Measurements from ENCODE around the gene GALNTL6. TPM values are rescaled to one million over a fixed set of nuclear protein-coding genes. Genes with fewer than 3 reads are reported as not detected.
"Not testable (repeated sequence)": the region's sequence is repeated elsewhere in the genome, so short reads cannot be mapped to it uniquely, and the experiment has no call there.

The GALNTL6 gene
- polyA plus RNA-seq, 4 donors, result 0.86 to 2.8 (median 1.1) TPM

- DNase-seq (ENCODE audit: low read depth in 4 of 4, low spot score in 3 of 4), result no peak
These were observed 1023.5 kb downstream of the GALNTL6 start for GRCh38 chr4:172836661-172837060.

- no peak for DNase-seq (ENCODE audit: low read depth in 4 of 4, low spot score in 3 of 4)
These were observed 1024.9 kb downstream of the GALNTL6 start for GRCh38 chr4:172838111-172838510.

DNA sequence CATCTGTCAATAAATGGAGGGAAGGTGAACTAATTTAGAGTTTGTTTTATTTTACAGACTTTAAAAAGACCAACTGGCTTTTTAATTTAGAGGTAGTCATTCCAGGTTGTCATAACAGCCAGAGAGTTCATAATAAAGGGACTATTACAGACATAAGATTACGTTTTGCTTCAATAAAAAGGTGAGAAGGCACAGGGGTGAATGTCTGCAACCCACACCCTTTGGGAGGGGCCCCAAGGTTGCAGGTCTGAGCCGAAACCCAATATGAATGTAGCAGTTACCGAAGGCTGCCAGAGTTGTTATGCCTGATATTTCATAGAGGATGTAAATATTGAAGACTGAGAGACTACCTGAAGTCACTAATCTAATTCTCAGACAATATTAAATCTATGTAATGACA is 1025.7 kb downstream of the GALNTL6 start:
- no peak for DNase-seq (ENCODE audit: low read depth in 4 of 4, low spot score in 3 of 4)

- no peak for DNase-seq (ENCODE audit: low read depth in 4 of 4, low spot score in 3 of 4)
These were observed 1029.6 kb downstream of the GALNTL6 start for GRCh38 chr4:172842779-172843178.

DNA sequence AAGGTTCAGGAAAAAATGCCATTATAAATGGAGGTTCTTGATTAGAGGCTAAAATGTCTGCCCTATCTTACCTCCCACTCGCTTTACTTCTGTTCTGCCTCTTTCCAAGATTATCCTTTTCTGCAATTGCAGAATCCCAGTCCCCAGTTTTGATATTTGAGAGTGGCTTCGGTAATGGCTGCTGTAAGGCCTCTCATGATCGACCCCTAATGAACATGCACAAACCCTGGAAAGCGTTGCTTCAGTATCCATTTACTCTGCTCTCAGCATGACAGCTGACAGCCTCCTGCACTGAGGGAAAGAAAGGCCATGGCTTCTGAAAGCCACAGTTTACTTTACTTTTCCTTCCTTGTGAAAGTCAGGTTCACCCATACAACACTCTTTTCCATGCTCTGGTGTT is 1030.0 kb downstream of the GALNTL6 start:
- DNase-seq (ENCODE audit: low read depth in 4 of 4, low spot score in 3 of 4), result no peak

GRCh38 chr4:172844556-172844955 is 1031.4 kb downstream of the GALNTL6 start:
- DNase-seq (ENCODE audit: low read depth in 4 of 4, low spot score in 3 of 4), result no peak

- DNase-seq (ENCODE audit: low read depth in 4 of 4, low spot score in 3 of 4), result no peak
These were observed 1032.1 kb downstream of the GALNTL6 start for GRCh38 chr4:172845281-172845680.

- DNase-seq (ENCODE audit: low read depth in 4 of 4, low spot score in 3 of 4), result no peak
These were observed 1037.6 kb downstream of the GALNTL6 start for GRCh38 chr4:172850838-172851237.

DNA sequence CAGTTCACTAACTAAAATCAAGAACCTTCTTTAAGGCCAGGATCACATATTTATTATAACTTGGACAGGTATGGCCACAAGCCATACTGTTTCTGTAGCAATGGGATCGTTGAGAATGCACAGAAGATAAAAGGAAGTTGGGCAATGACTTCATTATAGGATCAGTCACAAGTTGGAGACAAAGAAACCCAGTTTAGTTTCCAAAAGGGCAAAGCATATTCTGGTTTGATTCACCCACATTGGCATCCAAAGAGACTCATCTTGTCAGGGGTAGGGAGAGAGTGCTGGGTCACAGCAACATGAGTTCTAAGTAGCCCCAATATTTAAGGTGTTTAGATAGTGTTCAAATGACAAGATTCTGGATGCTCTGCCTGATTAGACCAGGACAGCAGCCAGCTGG is 1038.3 kb downstream of the GALNTL6 start:
- DNase-seq (ENCODE audit: low read depth in 4 of 4, low spot score in 3 of 4), result no peak

GRCh38 chr4:172857026-172857425 is 1043.8 kb downstream of the GALNTL6 start:
- DNase-seq (ENCODE audit: low read depth in 4 of 4, low spot score in 3 of 4), result no peak

GRCh38 chr4:172858731-172859230 is 1045.6 kb downstream of the GALNTL6 start:
- no peak for DNase-seq (ENCODE audit: low read depth in 4 of 4, low spot score in 3 of 4)

DNA sequence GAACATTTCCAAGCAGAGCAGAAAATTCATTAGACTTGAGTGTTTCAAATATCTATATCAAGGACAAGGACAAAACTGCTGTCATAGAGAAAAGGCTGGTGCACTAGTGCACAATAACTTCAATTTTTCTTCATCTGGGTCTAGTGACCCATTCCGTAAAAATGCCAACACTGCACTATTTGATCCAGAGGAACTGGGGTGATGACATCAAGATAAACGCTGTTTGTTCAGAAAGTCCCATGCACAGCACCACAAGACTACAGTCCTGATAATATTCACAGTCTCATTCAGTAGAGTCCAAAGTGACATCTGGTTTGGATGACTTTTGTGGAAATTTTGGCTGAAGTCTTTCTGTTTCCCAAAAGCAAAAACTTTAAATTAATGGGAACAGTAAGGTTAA is 1051.9 kb downstream of the GALNTL6 start:
- DNase-seq (ENCODE audit: low read depth in 4 of 4, low spot score in 3 of 4), result no peak

DNA sequence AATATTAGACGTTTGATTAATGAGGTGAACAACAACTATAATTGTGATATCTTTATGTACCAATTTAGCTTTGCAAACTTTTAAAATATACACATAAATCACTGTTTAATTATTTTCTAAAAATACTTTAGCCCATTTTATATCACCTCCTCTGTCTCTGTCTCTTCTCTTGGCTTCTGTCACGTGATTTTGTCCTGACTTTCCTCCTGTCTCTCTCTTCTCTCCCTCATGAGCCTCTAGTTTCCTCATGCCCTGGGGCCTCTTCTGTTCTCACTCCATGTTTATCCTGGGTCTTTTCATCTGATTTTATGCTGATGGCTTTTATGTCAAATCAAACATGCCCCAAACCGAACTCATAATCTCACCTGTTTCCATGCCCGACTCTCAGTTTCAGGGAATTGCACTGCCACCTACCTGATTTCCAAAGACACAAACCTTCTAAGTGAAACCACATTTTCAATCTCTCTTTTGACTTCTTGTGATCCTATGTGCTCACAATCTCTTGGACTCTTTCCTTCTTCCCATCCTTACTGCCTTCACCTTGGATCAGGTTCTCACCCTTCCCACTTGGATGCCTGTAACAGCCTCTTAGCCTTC is 1052.4 kb downstream of the GALNTL6 start:
- DNase-seq (ENCODE audit: low read depth in 4 of 4, low spot score in 3 of 4), result no peak

DNA sequence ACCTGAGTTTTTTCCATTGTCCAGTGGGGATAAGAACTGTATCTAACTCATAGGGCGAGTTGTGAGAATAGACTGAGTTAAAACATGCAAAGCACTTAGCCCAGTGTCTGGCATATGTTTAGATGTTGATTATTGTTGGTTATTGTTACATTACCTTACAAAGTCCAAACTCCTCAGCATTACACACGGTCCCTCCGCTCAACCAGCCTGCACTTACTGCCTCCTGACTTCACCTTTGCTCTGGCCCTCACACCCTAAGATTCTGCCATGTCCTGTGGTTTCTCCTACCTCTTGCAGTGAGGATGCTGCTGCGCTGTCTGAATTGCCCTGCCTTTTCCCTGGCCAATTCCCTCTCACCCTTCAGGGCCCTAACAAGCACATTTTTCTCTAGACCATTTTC is 1053.2 kb downstream of the GALNTL6 start:
- DNase-seq (ENCODE audit: low read depth in 4 of 4, low spot score in 3 of 4), result no peak

DNA sequence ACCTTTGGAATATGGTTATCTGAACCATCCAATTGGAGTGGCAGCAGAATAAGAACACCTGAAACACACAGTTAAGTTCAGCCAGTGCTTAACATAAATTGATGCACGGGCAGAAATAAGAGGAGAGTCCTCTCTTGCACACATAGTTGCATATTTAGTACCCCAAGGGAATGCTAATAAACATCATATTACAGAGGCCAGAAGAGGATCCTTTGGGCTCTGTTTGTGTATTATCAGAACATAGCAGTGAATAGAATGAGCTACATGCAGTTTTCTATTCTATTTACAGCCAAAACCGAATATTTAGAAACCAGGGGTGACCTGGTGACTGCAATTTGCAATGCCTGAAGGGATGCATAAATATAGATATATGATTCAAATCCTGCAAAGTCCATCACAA is 1054.6 kb downstream of the GALNTL6 start:
- DNase-seq (ENCODE audit: low read depth in 4 of 4, low spot score in 3 of 4), result no peak

DNA sequence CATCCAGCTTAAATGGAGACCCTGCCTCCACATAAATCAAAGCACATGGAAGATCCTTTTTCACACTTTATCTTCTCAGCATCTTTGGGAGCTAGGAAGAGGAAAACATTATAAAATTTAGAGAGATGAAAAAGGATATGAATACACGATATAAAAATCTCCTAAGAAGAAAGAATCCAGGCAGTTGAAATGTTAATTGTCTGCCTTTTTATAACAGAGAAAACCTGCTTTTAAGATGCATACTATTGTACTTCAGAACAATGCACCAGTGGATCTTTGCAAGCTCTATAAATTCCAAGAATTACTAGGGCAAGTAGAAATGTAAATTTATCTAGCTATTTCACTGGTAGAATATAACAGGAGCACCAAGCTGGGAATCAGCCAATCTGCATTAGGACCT is 1055.1 kb downstream of the GALNTL6 start:
- no peak for DNase-seq (ENCODE audit: low read depth in 4 of 4, low spot score in 3 of 4)

GRCh38 chr4:172869621-172870268 is 1056.5 kb downstream of the GALNTL6 start:
- DNase-seq (ENCODE audit: low read depth in 4 of 4, low spot score in 3 of 4), result no peak

DNA sequence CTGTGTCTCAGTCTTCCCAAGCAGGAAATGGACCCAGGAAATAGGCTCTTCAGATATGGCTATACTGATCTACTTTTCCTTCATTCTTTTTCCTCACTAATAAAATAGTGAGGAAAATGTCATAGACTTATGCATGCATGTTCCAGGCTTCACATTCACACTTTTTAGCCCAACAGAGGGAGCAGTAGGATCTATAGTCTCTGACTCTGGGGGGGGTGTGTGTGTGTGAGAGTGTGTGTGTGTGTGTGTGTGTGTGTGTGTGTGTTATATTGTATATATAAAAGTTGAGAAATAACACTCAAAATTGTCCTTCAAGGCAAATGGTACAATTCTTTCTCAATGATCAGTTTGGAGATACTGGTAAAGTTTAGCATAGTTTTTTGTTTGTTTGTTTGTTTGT is 1058.2 kb downstream of the GALNTL6 start:
- DNase-seq (ENCODE audit: low read depth in 4 of 4, low spot score in 3 of 4), result no peak

DNA sequence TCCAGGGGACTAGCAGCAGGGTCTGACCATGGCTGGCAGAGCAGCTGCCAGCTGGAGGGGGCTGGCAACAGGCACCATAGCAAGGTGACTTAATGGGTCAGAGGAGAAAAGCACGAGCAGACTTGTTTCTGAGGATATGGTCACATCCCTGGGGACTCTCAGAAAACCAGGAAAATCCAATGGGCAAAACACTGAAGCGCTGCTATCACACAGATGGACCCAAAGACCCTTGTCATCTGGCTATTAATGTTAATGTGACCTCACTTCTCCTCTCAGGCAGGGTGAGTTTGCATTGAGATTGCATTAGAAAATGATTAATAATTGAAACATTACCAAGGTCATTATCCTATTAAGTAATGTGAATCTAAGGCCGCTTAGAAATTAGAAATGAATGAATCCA is 1061.7 kb downstream of the GALNTL6 start:
- no peak for DNase-seq (ENCODE audit: low read depth in 4 of 4, low spot score in 3 of 4)

DNA sequence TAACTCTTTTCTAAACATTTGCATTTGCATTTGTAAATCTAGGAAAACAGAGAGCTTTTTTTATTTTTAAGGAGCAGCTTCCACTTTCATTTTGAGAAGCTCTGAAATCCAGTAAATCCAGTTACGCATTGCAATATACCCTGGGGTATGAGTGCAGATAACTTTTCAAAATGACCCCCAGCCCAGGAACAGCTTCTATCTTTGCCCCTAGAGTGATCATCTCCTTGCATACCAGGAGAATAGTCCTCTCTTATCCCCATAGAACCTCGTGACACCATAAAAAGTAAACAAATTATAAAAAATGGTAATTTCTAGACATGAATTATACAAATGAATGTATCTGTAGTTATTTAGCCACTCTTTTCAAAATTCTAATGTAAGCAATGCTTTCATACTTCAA is 1063.2 kb downstream of the GALNTL6 start:
- no peak for DNase-seq (ENCODE audit: low read depth in 4 of 4, low spot score in 3 of 4)

DNA sequence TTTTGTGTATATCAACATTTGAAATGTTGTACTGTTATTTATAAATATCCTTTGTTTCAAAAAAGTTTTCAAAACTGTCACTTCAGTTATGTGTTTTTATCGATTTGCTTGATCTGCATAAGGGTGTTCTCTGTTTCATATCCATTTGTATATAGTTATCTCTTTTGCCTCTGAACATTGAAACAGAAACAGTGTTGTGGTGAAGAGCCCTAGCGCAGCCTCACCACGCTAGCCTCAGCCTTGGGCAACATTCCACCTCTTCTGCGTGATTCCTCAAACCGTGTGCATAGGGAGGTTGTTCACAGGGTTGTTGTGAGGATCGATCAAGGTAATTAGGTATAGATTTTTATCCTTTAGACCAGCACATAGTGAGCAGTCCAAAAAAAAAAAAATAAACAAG is 1068.4 kb downstream of the GALNTL6 start:
- no peak for DNase-seq (ENCODE audit: low read depth in 4 of 4, low spot score in 3 of 4)

DNA sequence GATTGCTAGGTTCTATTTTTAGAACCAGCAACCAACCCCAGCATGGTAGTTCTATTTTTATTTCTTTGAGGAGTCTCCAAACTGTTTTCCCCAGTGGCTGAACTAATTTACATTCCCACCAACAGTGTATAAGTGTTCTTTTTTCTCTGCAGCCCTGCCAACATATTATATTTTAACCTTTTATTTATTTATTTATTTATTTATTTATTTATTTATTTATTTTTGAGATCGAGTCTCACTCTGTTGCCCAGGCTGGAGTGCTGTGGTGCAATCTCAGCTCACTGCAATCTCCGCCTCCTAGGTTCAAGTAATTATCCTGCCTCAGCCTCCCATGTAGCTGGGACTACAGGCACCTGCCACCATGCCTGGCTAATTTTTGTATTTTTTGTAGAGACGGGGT is 1074.2 kb downstream of the GALNTL6 start:
- DNase-seq (ENCODE audit: low read depth in 4 of 4, low spot score in 3 of 4), result not testable (repeated sequence)

DNA sequence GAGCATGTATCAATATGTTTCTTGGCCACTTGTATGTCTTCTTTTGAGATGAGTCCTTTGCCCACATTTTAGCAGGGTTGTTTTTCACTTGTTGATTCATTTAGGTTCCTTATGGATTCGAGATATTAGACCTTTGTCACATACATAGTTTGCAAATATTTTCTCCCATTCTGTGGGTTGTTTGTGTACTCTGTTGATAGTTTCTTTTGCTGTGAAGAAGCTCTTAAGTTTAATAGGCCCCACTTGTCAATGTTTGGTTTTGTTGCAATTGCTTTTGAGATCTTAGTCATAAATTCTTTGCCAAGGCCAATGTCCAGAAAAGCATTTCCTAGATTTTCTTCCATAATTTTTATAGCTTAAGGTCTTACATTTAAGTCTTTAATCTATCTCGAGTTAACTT is 1074.8 kb downstream of the GALNTL6 start:
- no peak for DNase-seq (ENCODE audit: low read depth in 4 of 4, low spot score in 3 of 4)

Data from right renal pelvis (tissue), 4 donors.